ENCODE measurements around the gene CCDC102B. TPM values are rescaled to one million over a fixed set of nuclear protein-coding genes. Genes with fewer than 3 reads are reported as not detected.

CCDC102B gene
- 8.2 TPM for polyA plus RNA-seq
- long read RNA-seq, donor 1, result 0 reads
- long read RNA-seq, donor 2, result 0 reads
- long read RNA-seq, donor 3, result 0 reads
- long read RNA-seq, donor 4, result 0 reads
- long read RNA-seq, donor 5, partial matches to known transcripts, result 0 of 1 reads
- long read RNA-seq, donor 5, other reads (novel, unspliced or antisense), result 0 of 1 reads
- long read RNA-seq, donor 6, result 0 reads
- long read RNA-seq, donor 7, result 0 reads
- long read RNA-seq, donor 8, partial matches to known transcripts, result 0 of 1 reads
- long read RNA-seq, donor 8, other reads (novel, unspliced or antisense), result 0 of 1 reads
- long read RNA-seq, donor 9, partial matches to known transcripts, result 0 of 1 reads
- long read RNA-seq, donor 9, other reads (novel, unspliced or antisense), result 0 of 1 reads
- long read RNA-seq, donor 10, partial matches to known transcripts, result 16 of 16 reads
- long read RNA-seq, donor 10, other reads (novel, unspliced or antisense), result 0 of 16 reads
- long read RNA-seq, donor 11, result 0 reads

DNA sequence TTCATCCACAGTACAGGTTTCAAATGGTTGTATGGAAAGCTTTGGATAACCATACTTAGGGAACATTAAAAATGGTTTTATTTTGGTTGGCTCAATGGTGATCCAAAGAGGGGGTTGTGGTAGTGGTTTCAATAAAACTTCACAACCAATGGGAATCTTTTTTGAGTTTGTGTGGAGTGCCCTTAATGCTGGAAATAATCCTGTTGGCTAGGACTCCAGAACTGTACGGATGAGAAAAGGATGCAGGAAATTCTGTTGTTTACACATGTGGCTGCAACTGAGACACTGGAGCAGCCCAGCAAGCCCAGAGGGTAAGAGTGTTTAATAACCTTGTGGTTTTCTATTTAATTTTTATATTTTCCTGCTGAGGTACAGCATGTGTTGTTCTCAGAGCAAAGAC lies at the start of gene CCDC102B:
Gene CCDC102B (plus strand): TSS at position 210 of the 400 bp plus-strand sequence. CDS start 38,684 bp downstream, outside the sequence.
- DNase-seq, result no peak
- Histone ChIP-seq H3K36me3 (ENCODE audit: control insufficient read depth, insufficient read depth, low read length) (no peaks in the 10 kb centered on the region), H3K4me3 (ENCODE audit: low read length) (no peak within 1 kb of the TSS), H3K9me3 (ENCODE audit: control insufficient read depth, low read depth, low read length) (no peaks in the 10 kb centered on the region), H3K4me1 (ENCODE audit: control insufficient read depth, insufficient read depth, low read length) (no peaks in the 10 kb centered on the region), H3K27me3 (ENCODE audit: control insufficient read depth, insufficient read depth, low read length) (no peaks in the 10 kb centered on the region), H3K27ac (ENCODE audit: low read length) (no peak within 1 kb of the TSS)
- no CpG with 5 or more reads among the region's 1 CpG for WGBS (ENCODE audit: insufficient coverage, low lambda C conversion rate)

DNA sequence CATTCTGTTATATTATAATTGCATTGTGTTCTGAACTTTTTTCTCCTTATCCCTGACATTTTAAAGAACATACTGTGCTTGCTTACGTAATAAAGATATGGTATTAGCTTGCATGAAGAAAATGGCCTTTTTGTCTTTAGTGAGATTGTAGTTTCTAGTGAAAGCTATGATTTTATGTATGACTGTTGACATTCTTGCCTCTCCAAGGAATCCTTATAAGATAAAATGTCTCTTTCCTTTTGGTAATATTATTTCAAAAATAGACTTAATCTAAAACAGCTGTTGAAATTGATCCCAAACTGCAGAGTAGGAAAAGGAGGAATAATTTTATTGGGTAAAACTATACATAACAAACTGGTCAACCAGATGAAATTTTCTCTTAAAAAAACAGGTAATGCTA lies 40.8 kb upstream of the CCDC102B start:
- no peak for DNase-seq
- no peak overlapping the region for H3K4me3 ChIP-seq (ENCODE audit: low read length)
- 100% methylated on average over 1 of the region's 1 CpG for WGBS (ENCODE audit: insufficient coverage, low lambda C conversion rate)
- H3K27ac ChIP-seq (ENCODE audit: low read length), result no peak overlapping the region
- no peaks in the 10 kb centered on the region for H3K27me3 ChIP-seq (ENCODE audit: control insufficient read depth, insufficient read depth, low read length)
- H3K36me3 ChIP-seq (ENCODE audit: control insufficient read depth, insufficient read depth, low read length), result no peaks in the 10 kb centered on the region
- H3K4me1 ChIP-seq (ENCODE audit: control insufficient read depth, insufficient read depth, low read length), result no peaks in the 10 kb centered on the region
- no peaks in the 10 kb centered on the region for H3K9me3 ChIP-seq (ENCODE audit: control insufficient read depth, low read depth, low read length)

DNA sequence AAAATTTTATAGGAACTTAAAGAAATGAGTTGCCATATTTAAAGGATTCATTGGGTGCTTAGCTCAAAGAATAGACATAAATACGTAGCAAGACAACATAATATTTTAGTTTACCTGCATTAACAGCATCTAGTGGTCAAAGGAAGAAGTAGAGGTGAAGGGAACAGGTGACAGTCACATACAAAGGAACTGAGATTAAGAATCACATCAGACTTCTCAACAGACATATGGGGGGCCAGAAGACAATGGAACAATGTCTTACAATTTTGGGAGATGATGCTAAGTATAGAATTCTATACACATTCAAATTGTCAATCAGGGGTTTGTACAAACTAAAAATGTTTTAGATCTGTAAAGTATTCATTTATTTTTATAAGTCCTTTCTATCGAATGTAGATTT lies 38.6 kb upstream of the CCDC102B start:
- no peaks in the 10 kb centered on the region for H3K36me3 ChIP-seq (ENCODE audit: control insufficient read depth, insufficient read depth, low read length)
- no peak for DNase-seq
- H3K4me3 ChIP-seq (ENCODE audit: low read length), result no peak overlapping the region
- H3K9me3 ChIP-seq (ENCODE audit: control insufficient read depth, low read depth, low read length), result no peaks in the 10 kb centered on the region
- no peaks in the 10 kb centered on the region for H3K4me1 ChIP-seq (ENCODE audit: control insufficient read depth, insufficient read depth, low read length)
- no peaks in the 10 kb centered on the region for H3K27me3 ChIP-seq (ENCODE audit: control insufficient read depth, insufficient read depth, low read length)
- no peak overlapping the region for H3K27ac ChIP-seq (ENCODE audit: low read length)
- WGBS (ENCODE audit: insufficient coverage, low lambda C conversion rate), result 100% methylated on average over 1 of the region's 2 CpGs

DNA sequence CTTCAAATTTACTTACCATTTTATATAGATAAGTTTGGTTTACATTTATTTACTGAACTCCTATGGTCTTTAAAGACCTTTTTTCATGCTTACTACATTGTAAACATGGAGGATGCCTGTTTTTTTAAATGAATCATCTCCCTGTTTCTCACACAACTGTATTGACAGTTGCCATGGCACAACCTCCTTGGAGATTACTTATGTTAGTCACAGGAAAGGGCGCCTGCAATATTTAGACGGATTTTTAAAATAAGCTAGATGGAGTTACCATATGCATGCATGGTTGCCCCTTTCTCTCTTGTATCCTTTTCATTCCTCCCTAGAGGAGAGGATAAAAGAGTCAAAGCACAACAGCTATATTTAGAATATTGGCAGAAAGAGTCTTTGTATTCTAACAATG lies 34.8 kb upstream of the CCDC102B start:
- DNase-seq, result no peak
- Histone ChIP-seq H3K9me3 (ENCODE audit: control insufficient read depth, low read depth, low read length) (no peaks in the 10 kb centered on the region), H3K4me3 (ENCODE audit: low read length) (no peak overlapping the region), H3K27ac (ENCODE audit: low read length) (no peak overlapping the region), H3K27me3 (ENCODE audit: control insufficient read depth, insufficient read depth, low read length) (no peaks in the 10 kb centered on the region), H3K36me3 (ENCODE audit: control insufficient read depth, insufficient read depth, low read length) (no peaks in the 10 kb centered on the region), H3K4me1 (ENCODE audit: control insufficient read depth, insufficient read depth, low read length) (no peaks in the 10 kb centered on the region)
- WGBS (ENCODE audit: insufficient coverage, low lambda C conversion rate), result no CpG with 5 or more reads among the region's 2 CpGs

- H3K27me3 ChIP-seq (ENCODE audit: control insufficient read depth, insufficient read depth, low read length), result no peaks in the 10 kb centered on the region
- no peaks in the 10 kb centered on the region for H3K4me1 ChIP-seq (ENCODE audit: control insufficient read depth, insufficient read depth, low read length)
- H3K36me3 ChIP-seq (ENCODE audit: control insufficient read depth, insufficient read depth, low read length), result no peaks in the 10 kb centered on the region
- WGBS (ENCODE audit: insufficient coverage, low lambda C conversion rate), result 100% methylated on average over 1 of the region's 2 CpGs
- H3K9me3 ChIP-seq (ENCODE audit: control insufficient read depth, low read depth, low read length), result no peaks in the 10 kb centered on the region
- no peak overlapping the region for H3K27ac ChIP-seq (ENCODE audit: low read length)
- H3K4me3 ChIP-seq (ENCODE audit: low read length), result no peak overlapping the region
- no peak for DNase-seq
These were observed 33.9 kb upstream of the CCDC102B start for GRCh38 chr18:68764016-68764415.

GRCh38 chr18:68766433-68766832 lies 31.4 kb upstream of the CCDC102B start:
- H3K9me3 ChIP-seq (ENCODE audit: control insufficient read depth, low read depth, low read length), result no peaks in the 10 kb centered on the region
- no CpG with 5 or more reads among the region's 2 CpGs for WGBS (ENCODE audit: insufficient coverage, low lambda C conversion rate)
- H3K4me1 ChIP-seq (ENCODE audit: control insufficient read depth, insufficient read depth, low read length), result no peaks in the 10 kb centered on the region

DNA sequence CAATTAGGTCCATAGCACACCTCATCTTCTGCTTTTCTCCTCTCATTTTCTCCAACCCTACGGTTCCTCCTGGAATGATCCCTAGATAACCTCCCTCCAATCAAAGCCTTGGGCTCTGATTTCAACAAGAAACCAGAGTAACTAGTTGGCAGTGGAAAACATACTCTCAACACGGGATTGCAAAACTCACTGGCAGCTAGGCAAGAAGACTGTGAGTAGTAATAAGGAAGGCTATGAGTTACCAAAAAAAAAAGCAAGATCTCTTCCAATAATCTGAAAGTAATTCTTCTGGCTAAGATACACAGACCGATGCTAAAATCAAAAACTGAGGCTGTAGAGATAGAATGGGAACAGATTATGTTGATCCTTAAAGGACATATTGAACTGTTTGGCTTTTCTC lies 28.4 kb upstream of the CCDC102B start:
- DNase-seq, result no peak
- Histone ChIP-seq H3K4me1 (ENCODE audit: control insufficient read depth, insufficient read depth, low read length) (no peaks in the 10 kb centered on the region), H3K27ac (ENCODE audit: low read length) (no peak overlapping the region), H3K9me3 (ENCODE audit: control insufficient read depth, low read depth, low read length) (no peaks in the 10 kb centered on the region), H3K4me3 (ENCODE audit: low read length) (no peak overlapping the region), H3K27me3 (ENCODE audit: control insufficient read depth, insufficient read depth, low read length) (no peaks in the 10 kb centered on the region), H3K36me3 (ENCODE audit: control insufficient read depth, insufficient read depth, low read length) (no peaks in the 10 kb centered on the region)
- 100% methylated on average over 2 of the region's 3 CpGs for WGBS (ENCODE audit: insufficient coverage, low lambda C conversion rate)

More at GRCh38 chr18:68766433-68766832, 31.4 kb upstream of the CCDC102B start:
- Histone ChIP-seq H3K27ac (ENCODE audit: low read length) (no peak overlapping the region), H3K4me3 (ENCODE audit: low read length) (no peak overlapping the region), H3K36me3 (ENCODE audit: control insufficient read depth, insufficient read depth, low read length) (no peaks in the 10 kb centered on the region), H3K27me3 (ENCODE audit: control insufficient read depth, insufficient read depth, low read length) (no peaks in the 10 kb centered on the region)
- DNase-seq, result no peak

GRCh38 chr18:68772268-68772667 lies 25.6 kb upstream of the CCDC102B start:
- Histone ChIP-seq H3K4me3 (ENCODE audit: low read length) (no peak overlapping the region), H3K36me3 (ENCODE audit: control insufficient read depth, insufficient read depth, low read length) (no peaks in the 10 kb centered on the region), H3K27me3 (ENCODE audit: control insufficient read depth, insufficient read depth, low read length) (no peaks in the 10 kb centered on the region), H3K9me3 (ENCODE audit: control insufficient read depth, low read depth, low read length) (no peaks in the 10 kb centered on the region), H3K27ac (ENCODE audit: low read length) (no peak overlapping the region), H3K4me1 (ENCODE audit: control insufficient read depth, insufficient read depth, low read length) (no peaks in the 10 kb centered on the region)
- 86% methylated on average over 2 of the region's 2 CpGs for WGBS (ENCODE audit: insufficient coverage, low lambda C conversion rate)
- no peak for DNase-seq

- DNase-seq, result no peak
- H3K36me3 ChIP-seq (ENCODE audit: control insufficient read depth, insufficient read depth, low read length), result no peaks in the 10 kb centered on the region
- WGBS (ENCODE audit: insufficient coverage, low lambda C conversion rate), result 88% methylated on average over 1 of the region's 3 CpGs
- no peak overlapping the region for H3K4me3 ChIP-seq (ENCODE audit: low read length)
- H3K27me3 ChIP-seq (ENCODE audit: control insufficient read depth, insufficient read depth, low read length), result no peaks in the 10 kb centered on the region
- no peak overlapping the region for H3K27ac ChIP-seq (ENCODE audit: low read length)
- H3K4me1 ChIP-seq (ENCODE audit: control insufficient read depth, insufficient read depth, low read length), result no peaks in the 10 kb centered on the region
- H3K9me3 ChIP-seq (ENCODE audit: control insufficient read depth, low read depth, low read length), result no peaks in the 10 kb centered on the region
These were observed 19.5 kb upstream of the CCDC102B start for GRCh38 chr18:68778280-68778886.

DNA sequence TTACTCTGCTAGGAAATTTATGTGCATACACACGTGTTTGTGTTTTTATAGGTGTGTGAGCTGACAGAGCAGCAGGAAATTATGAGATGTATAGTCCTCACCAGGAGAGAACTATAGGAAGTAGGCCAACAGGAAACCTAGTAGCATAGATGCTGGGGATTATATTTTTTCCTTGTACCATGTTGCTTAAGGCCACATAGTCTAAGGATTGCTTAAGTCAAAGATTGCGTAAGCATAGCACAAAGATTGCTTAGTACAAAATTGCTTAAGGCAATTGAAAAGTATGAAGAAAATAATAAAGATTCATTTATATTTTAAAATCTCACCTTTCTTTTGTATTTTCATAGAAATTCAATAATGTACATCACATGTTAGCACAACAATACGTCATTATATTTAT lies 18.7 kb upstream of the CCDC102B start:
- WGBS (ENCODE audit: insufficient coverage, low lambda C conversion rate), result 90% methylated on average over 2 of the region's 3 CpGs
- no peaks in the 10 kb centered on the region for H3K36me3 ChIP-seq (ENCODE audit: control insufficient read depth, insufficient read depth, low read length)
- H3K27me3 ChIP-seq (ENCODE audit: control insufficient read depth, insufficient read depth, low read length), result no peaks in the 10 kb centered on the region
- no peak overlapping the region for H3K4me3 ChIP-seq (ENCODE audit: low read length)
- H3K27ac ChIP-seq (ENCODE audit: low read length), result no peak overlapping the region
- no peaks in the 10 kb centered on the region for H3K4me1 ChIP-seq (ENCODE audit: control insufficient read depth, insufficient read depth, low read length)
- no peaks in the 10 kb centered on the region for H3K9me3 ChIP-seq (ENCODE audit: control insufficient read depth, low read depth, low read length)
- peak; percentile 24 to 26 for DNase-seq

Measured in large intestine (tissue), 12 donors.